ENCODE results near the gene RNASE4. TPM values are rescaled to one million over a fixed set of nuclear protein-coding genes. Genes with fewer than 3 reads are reported as not detected.

The RNASE4 gene
- total RNA-seq, 1 experiment from 2014 or later, result 3.9 TPM

DNA sequence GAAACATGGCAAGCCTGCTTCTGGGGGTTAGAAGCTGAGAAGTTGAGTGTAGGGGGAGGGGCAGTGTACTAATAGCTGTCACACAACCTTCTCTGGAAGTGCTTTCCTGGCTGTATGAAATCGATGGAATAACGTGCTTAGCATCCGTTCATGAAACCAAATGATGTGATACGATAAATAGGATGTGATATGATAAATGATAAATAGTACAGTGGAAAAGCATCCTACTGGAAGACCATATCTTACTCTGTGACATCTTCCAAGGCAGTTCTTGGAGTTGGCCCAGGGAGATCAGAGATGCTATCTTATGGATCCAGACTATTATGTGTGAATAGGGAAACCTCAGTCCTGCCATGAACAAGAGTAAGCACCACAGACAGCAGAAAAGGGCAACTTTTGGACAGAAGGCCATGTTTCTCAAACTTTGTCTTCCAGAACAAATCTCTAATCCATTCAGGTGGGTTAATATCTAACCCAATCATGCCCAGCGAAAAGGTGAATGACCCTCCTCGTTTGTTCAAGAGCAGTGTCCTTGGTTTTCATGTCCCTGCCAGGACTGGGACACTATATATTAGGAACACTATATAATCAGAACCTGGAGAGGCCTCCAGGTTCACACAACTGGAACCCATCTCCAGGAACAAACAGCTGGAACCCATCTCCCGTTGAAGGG is 3.9 kb downstream of the RNASE4 start, which contains the start of gene ANG:
TSS of gene ANG (plus strand) at position 598 of the 673 bp plus-strand sequence. CDS start 4,801 bp downstream, outside the sequence.
- no TSS peak for BruUV-seq (replicated peaks)
- Histone ChIP-seq H3K27ac (ENCODE audit: low read depth, low read length) (no peak within 1 kb of the TSS), H4K20me1 (ENCODE audit: insufficient read depth) (no peaks in the 10 kb centered on the region), H2AFZ (ENCODE audit: low read depth, low read length, poor library complexity, severe bottlenecking) (no peak within 1 kb of the TSS), H3K79me2 (ENCODE audit: insufficient read depth, low read length) (no peaks in the 10 kb centered on the region), H3K9me2 (ENCODE audit: insufficient read depth) (no peaks in the 10 kb centered on the region), H3K4me1 (ENCODE audit: control insufficient read depth in 1 of 2, insufficient read depth in 2 of 2, low read length in 2 of 2) (peaks cover 6 to 31% of the 10 kb centered on the region in 2 experiments), H3K27me3 (ENCODE audit: insufficient read depth, low read length) (no peaks in the 10 kb centered on the region), H3K9ac (ENCODE audit: low read length) (no peak within 1 kb of the TSS), H3K36me3 (ENCODE audit: control insufficient read depth in 1 of 2, insufficient read depth in 2 of 2, low read length in 2 of 2) (no peaks in the 10 kb centered on the region), H3K4me3 (replicated peaks in 1 of 2; ENCODE audit: low read depth in 1 of 2, low read length in 2 of 2) (no peak within 1 kb of the TSS), H3K9me3 (ENCODE audit: control insufficient read depth in 1 of 2, insufficient read depth in 1 of 2, low read depth in 1 of 2, low read length in 2 of 2) (no peaks in the 10 kb centered on the region), H3K4me2 (ENCODE audit: low read length) (no peak within 1 kb of the TSS)
- no peak for DNase-seq (ENCODE audit: low read depth, low spot score)
- no peak for TF ChIP-seq CEBPB (IDR thresholded peaks at IDR 0.05; ENCODE audit: low read depth)
- TF ChIP-seq POLR2A (IDR thresholded peaks at IDR 0.05; ENCODE audit: borderline replicate concordance, extremely low read depth, insufficient read depth, insufficient read length), result no peak
- TF ChIP-seq, protein P1, sequence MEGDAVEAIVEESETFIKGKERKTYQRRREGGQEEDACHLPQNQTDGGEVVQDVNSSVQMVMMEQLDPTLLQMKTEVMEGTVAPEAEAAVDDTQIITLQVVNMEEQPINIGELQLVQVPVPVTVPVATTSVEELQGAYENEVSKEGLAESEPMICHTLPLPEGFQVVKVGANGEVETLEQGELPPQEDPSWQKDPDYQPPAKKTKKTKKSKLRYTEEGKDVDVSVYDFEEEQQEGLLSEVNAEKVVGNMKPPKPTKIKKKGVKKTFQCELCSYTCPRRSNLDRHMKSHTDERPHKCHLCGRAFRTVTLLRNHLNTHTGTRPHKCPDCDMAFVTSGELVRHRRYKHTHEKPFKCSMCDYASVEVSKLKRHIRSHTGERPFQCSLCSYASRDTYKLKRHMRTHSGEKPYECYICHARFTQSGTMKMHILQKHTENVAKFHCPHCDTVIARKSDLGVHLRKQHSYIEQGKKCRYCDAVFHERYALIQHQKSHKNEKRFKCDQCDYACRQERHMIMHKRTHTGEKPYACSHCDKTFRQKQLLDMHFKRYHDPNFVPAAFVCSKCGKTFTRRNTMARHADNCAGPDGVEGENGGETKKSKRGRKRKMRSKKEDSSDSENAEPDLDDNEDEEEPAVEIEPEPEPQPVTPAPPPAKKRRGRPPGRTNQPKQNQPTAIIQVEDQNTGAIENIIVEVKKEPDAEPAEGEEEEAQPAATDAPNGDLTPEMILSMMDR (IDR thresholded peaks at IDR 0.05 in 2 of 3, conservative IDR thresholded peaks at IDR 0.05 in 1 of 3; ENCODE audit: borderline replicate concordance in 1 of 3, insufficient read depth in 1 of 3, low read depth in 2 of 3, low read length in 2 of 3), result no peak
- no peak for TF ChIP-seq ZNF274 (IDR thresholded peaks at IDR 0.05; ENCODE audit: low read depth, low read length)
- TF ChIP-seq ELF1 (IDR thresholded peaks at IDR 0.05; ENCODE audit: borderline replicate concordance, low read depth), result no peak
- no peak for TF ChIP-seq TCF7L2 (IDR thresholded peaks at IDR 0.05; ENCODE audit: borderline replicate concordance, extremely low read depth, insufficient read depth, insufficient read length)
- TF ChIP-seq CBX3 (IDR thresholded peaks at IDR 0.05; ENCODE audit: low read depth), result no peak
- TF ChIP-seq, protein P2, sequence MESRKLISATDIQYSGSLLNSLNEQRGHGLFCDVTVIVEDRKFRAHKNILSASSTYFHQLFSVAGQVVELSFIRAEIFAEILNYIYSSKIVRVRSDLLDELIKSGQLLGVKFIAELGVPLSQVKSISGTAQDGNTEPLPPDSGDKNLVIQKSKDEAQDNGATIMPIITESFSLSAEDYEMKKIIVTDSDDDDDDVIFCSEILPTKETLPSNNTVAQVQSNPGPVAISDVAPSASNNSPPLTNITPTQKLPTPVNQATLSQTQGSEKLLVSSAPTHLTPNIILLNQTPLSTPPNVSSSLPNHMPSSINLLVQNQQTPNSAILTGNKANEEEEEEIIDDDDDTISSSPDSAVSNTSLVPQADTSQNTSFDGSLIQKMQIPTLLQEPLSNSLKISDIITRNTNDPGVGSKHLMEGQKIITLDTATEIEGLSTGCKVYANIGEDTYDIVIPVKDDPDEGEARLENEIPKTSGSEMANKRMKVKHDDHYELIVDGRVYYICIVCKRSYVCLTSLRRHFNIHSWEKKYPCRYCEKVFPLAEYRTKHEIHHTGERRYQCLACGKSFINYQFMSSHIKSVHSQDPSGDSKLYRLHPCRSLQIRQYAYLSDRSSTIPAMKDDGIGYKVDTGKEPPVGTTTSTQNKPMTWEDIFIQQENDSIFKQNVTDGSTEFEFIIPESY (IDR thresholded peaks at IDR 0.05; ENCODE audit: extremely low read depth, insufficient replicate concordance, low read length), result no peak
- TF ChIP-seq EZH2 (IDR thresholded peaks at IDR 0.05), result no peak
- TF ChIP-seq SIN3A (IDR thresholded peaks at IDR 0.05; ENCODE audit: low read depth), result no peak
- TF ChIP-seq, protein P3, sequence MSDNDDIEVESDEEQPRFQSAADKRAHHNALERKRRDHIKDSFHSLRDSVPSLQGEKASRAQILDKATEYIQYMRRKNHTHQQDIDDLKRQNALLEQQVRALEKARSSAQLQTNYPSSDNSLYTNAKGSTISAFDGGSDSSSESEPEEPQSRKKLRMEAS (IDR thresholded peaks at IDR 0.05), result no peak
- no peak for TF ChIP-seq POLR2AphosphoS5 (IDR thresholded peaks at IDR 0.05; ENCODE audit: low read depth, low read length)
- TF ChIP-seq, protein P4, sequence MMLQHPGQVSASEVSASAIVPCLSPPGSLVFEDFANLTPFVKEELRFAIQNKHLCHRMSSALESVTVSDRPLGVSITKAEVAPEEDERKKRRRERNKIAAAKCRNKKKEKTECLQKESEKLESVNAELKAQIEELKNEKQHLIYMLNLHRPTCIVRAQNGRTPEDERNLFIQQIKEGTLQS (IDR thresholded peaks at IDR 0.05), result no peak
- no peak for TF ChIP-seq SRF (IDR thresholded peaks at IDR 0.05; ENCODE audit: low read depth)
- intact Hi-C loops (cut with micrococcal nuclease), result no loop called here
- CTCF ChIA-PET, result no interaction called here
- RAD21 ChIA-PET (ENCODE audit: low non-redundant PET in 1 of 2, low total read pairs in 2 of 2, uncharacterized antibody in 2 of 2, unreplicated experiment in 2 of 2), result no interaction called here
- ATAC-seq, result no peak
- POLR2A ChIA-PET, result no interaction called here
